GM19328 (cell line): ENCODE data around the gene HPCAL1.

Experiments used
- ATAC-seq: cut with Tn5 transposase; IDR thresholded peaks from one replicate; pipeline ENCODE4 v1.9.1; 2021; ENCODE audit warnings: mild to moderate bottlenecking, moderate library complexity; ENCODE audit not compliant: unreplicated experiment

Gene HPCAL1

GRCh38 chr2:10366601-10367270 lies 64.0 kb downstream of the HPCAL1 start:
- no peak for ATAC-seq

- ATAC-seq = no peak
These were observed 65.1 kb downstream of the HPCAL1 start for GRCh38 chr2:10367472-10368439.

- ATAC-seq = no peak
These were observed 66.0 kb downstream of the HPCAL1 start for GRCh38 chr2:10368491-10369231.

GRCh38 chr2:10369269-10370255 lies 66.9 kb downstream of the HPCAL1 start:
- no peak for ATAC-seq

- ATAC-seq = no peak
These were observed 67.7 kb downstream of the HPCAL1 start for GRCh38 chr2:10370390-10370789.

GRCh38 chr2:10370895-10371294 lies 68.2 kb downstream of the HPCAL1 start:
- ATAC-seq = no peak

GRCh38 chr2:10371441-10372196 lies 68.9 kb downstream of the HPCAL1 start:
- ATAC-seq = no peak

GRCh38 chr2:10372203-10372861 lies 69.6 kb downstream of the HPCAL1 start:
- no peak for ATAC-seq

- ATAC-seq = no peak
These were observed 70.1 kb downstream of the HPCAL1 start for GRCh38 chr2:10372862-10373240.

GRCh38 chr2:10373931-10374330 lies 71.2 kb downstream of the HPCAL1 start:
- ATAC-seq = no peak

GRCh38 chr2:10374362-10374943 lies 71.7 kb downstream of the HPCAL1 start:
- ATAC-seq = no peak

- no peak for ATAC-seq
These were observed 73.0 kb downstream of the HPCAL1 start for GRCh38 chr2:10375570-10376281.

- no peak for ATAC-seq
These were observed 74.5 kb downstream of the HPCAL1 start for GRCh38 chr2:10377052-10377746.

GRCh38 chr2:10377747-10378085 lies 75.0 kb downstream of the HPCAL1 start:
- ATAC-seq = no peak

GRCh38 chr2:10378189-10378588 lies 75.5 kb downstream of the HPCAL1 start:
- ATAC-seq = peak; percentile 70

- no peak for ATAC-seq
These were observed 77.6 kb downstream of the HPCAL1 start for GRCh38 chr2:10380048-10380926.

- no peak for ATAC-seq
These were observed 79.3 kb downstream of the HPCAL1 start for GRCh38 chr2:10381997-10382353.
